HepG2 (cell line): ENCODE results near the gene NINL. TPM values are rescaled to one million over a fixed set of nuclear protein-coding genes. Genes with fewer than 3 reads are reported as not detected.

ENCODE experiments used
- ATAC-seq: fragments of 200-7000 bp; cut with Tn5 transposase; 3 replicates; pipeline ENCODE4 v1.9.1; 2020; ENCODE audit warnings: mild to moderate bottlenecking, moderate library complexity
- BruUV-seq: library from RNA; stranded (reverse); fragments of 400-500 nt; replicated peaks from 2 replicates; lab custom pipeline; 2021; lab: Mats Ljungman, UMichigan
- CTCF ChIA-PET: fragments of 300-600 bp; formaldehyde crosslinking; extraction: SDS; loops from one replicate; lab custom pipeline; 2021; ENCODE audit warnings: low total read pairs, inconsistent platforms, low intra/inter-chr PET ratio; lab: Yijun Ruan, JAX
- POLR2A ChIA-PET: fragments of 350-600 bp; sonication (Branson Sonifier 250); formaldehyde crosslinking; loops from one replicate; lab custom pipeline; 2020; ENCODE audit warnings: antibody characterized with exemption, inconsistent platforms; lab: Yijun Ruan, JAX
- DNase-seq: peaks from one replicate; pipeline ENCODE4 v3.0.0-alpha.2; 2015; ENCODE audit warnings: low spot score
- FAIRE-seq: peaks from 3 replicates; lab custom pipeline; 2011; peaks lifted over from hg19 to GRCh38; lab: Jason Lieb, UNC
- H2AFZ ChIP-seq: one replicate; pipeline ENCODE4 v1.6.1; 2011; ENCODE audit warnings: low read length, inconsistent platforms
- H3K27ac ChIP-seq: fragments of 300-600 bp; 3 replicates; pipeline ENCODE4 v1.8.0; 2011; ENCODE audit warnings: mixed run types, mild to moderate bottlenecking, mixed read lengths, low read length, inconsistent platforms; ENCODE audit not compliant: insufficient read depth; ENCODE audit errors: extremely low read length
- H3K27me3 ChIP-seq, 2 experiments: fragments of 200-600 bp in 1 of 2; 2 replicates in 1 of 2; 3 replicates in 1 of 2; pipeline versions ENCODE4 v1.6.0 to v1.8.0; 2011; ENCODE audit warnings: low read length in 2 of 2, mild to moderate bottlenecking in 2 of 2, moderate library complexity in 2 of 2, inconsistent platforms in 1 of 2; ENCODE audit not compliant: insufficient read depth in 2 of 2, control insufficient read depth in 1 of 2
- H3K36me3 ChIP-seq, 2 experiments: fragments of 200-600 bp in 1 of 2; replicated peaks in 1 of 2; 2 replicates in 1 of 2; 3 replicates in 1 of 2; pipeline versions ENCODE4 v1.5.1 to v1.8.0; 2011; ENCODE audit warnings: low read length in 2 of 2, inconsistent platforms in 1 of 2; ENCODE audit not compliant: insufficient read depth in 2 of 2, control insufficient read depth in 1 of 2
- H3K4me1 ChIP-seq: 2 replicates; pipeline ENCODE4 v1.5.1; 2012; ENCODE audit warnings: low read length, inconsistent platforms; ENCODE audit not compliant: insufficient read depth
- H3K4me2 ChIP-seq: 2 replicates; pipeline ENCODE4 v1.6.0; 2011; ENCODE audit warnings: low read depth, low read length, inconsistent platforms
- H3K4me3 ChIP-seq, 3 experiments: fragments of 200-600 bp in 1 of 3; sonication (generic), shearing (Covaris generic) in 1 of 3; replicated peaks in 1 of 3; 2 replicates each; pipeline ENCODE4 v1.5.1; 2011 to 2016; ENCODE audit warnings: low read length in 3 of 3, inconsistent platforms in 2 of 3, low read depth in 2 of 3, mild to moderate bottlenecking in 2 of 3, control low read depth in 1 of 3, mixed read lengths in 1 of 3; ENCODE audit not compliant: insufficient read depth in 1 of 3
- H3K79me2 ChIP-seq: one replicate; pipeline ENCODE4 v1.6.1; 2011; ENCODE audit warnings: low read length, inconsistent platforms; ENCODE audit not compliant: insufficient read depth
- H3K9ac ChIP-seq: 2 replicates; pipeline ENCODE4 v1.6.0; 2011; ENCODE audit warnings: mild to moderate bottlenecking, low read depth, low read length, inconsistent platforms; ENCODE audit not compliant: insufficient read depth
- H3K9me3 ChIP-seq: 2 replicates; pipeline ENCODE4 v1.5.1; 2012; ENCODE audit warnings: mild to moderate bottlenecking, low read length
- H4K20me1 ChIP-seq: 2 replicates; pipeline ENCODE4 v1.6.0; 2011; ENCODE audit warnings: inconsistent platforms, mild to moderate bottlenecking, low read length, moderate library complexity; ENCODE audit not compliant: insufficient read depth
- AGO2 ChIP-seq: fragments of 200-400 bp; formaldehyde crosslinking; optimal IDR thresholded peaks from 2 replicates; pipeline ENCODE3; 2017; ENCODE audit warnings: mild to moderate bottlenecking, low read depth, low read length, moderate library complexity
- ELF1 ChIP-seq: sonication (generic); formaldehyde crosslinking; IDR thresholded peaks from 2 replicates; pipeline ENCODE4 v1.4.0; 2020; ENCODE audit warnings: missing genetic modification reagents
- NFYB ChIP-seq: sonication (generic); formaldehyde crosslinking; IDR thresholded peaks from 2 replicates; pipeline ENCODE4 v1.4.0; 2020; ENCODE audit warnings: missing genetic modification reagents
- PRPF4 ChIP-seq: fragments of 200-400 bp; formaldehyde crosslinking; IDR thresholded peaks from 2 replicates; pipeline ENCODE4 v1.6.1; 2016; ENCODE audit warnings: low read length, low read depth; ENCODE audit not compliant: poor library complexity, severe bottlenecking
- RBM22 ChIP-seq: fragments of 200-400 bp; formaldehyde crosslinking; optimal IDR thresholded peaks from 2 replicates; pipeline ENCODE3; 2017; ENCODE audit warnings: mild to moderate bottlenecking, low read length, moderate library complexity
- ZNF768 ChIP-seq: sonication (generic); formaldehyde crosslinking; IDR thresholded peaks from 2 replicates; pipeline ENCODE4 v1.4.0; 2020; ENCODE audit warnings: missing genetic modification reagents
- ZNF816 ChIP-seq: sonication (generic); formaldehyde crosslinking; IDR thresholded peaks from 2 replicates; pipeline ENCODE4 v1.8.0; 2022; ENCODE audit warnings: missing genetic modification reagents, mild to moderate bottlenecking, borderline replicate concordance
- WGBS: methylation state at CpG from one replicate; pipeline ENCODE4 v1.1.6; 2017; ENCODE audit warnings: low lambda C conversion rate; 5-methylcytosine and 5-hydroxymethylcytosine counted together
- in situ Hi-C: cut with HindIII; loops from 2 replicates; pipeline ENCODE4 v1.10.0; 2017; ENCODE audit warnings: low pct_unique_long_range_greater_than_20kb; ENCODE audit not compliant: extremely low pct_ligation_motif_present
- intact Hi-C: fragments of 100-400 bp; cut with micrococcal nuclease; formaldehyde crosslinking; loops from one replicate; pipeline ENCODE4 v1.10.0; 2022; ENCODE audit not compliant: unreplicated experiment
- polyA plus RNA-seq, 8 experiments: library from polyadenylated mRNA; depleted of rRNA in 3 of 8; stranded (reverse) in 7 of 8; unstranded in 1 of 8; fragments of >200 nt; fragmentation: Illumina TruSeq in 4 of 8; extraction: Trizol in 4 of 8; gene quantifications; 2 replicates each; pipeline versions ENCODE4 v1.2.1 to v1.2.3, GENCODE V29; 2011 to 2016; ENCODE audit warnings: low read depth in 4 of 8, missing spikeins in 1 of 8, mixed read lengths in 1 of 8; ENCODE audit not compliant: insufficient read depth in 1 of 8
- total RNA-seq, 5 experiments: library from RNA; depleted of rRNA; stranded (reverse); fragments of >200 nt; fragmentation: Illumina TruSeq; extraction: Trizol; gene quantifications; 2 replicates each; pipeline ENCODE4 v1.2.3, GENCODE V29; 2016; ENCODE audit warnings: low read depth in 1 of 5
- TF ChIP-seq, protein P1 (sequence below): sonication (generic); formaldehyde crosslinking; IDR thresholded peaks from 2 replicates; pipeline ENCODE4 v1.5.1; 2020; ENCODE audit warnings: mild to moderate bottlenecking, missing genetic modification reagents, borderline replicate concordance
- TF ChIP-seq, protein P2 (sequence below): sonication (generic); formaldehyde crosslinking; IDR thresholded peaks from 2 replicates; pipeline ENCODE4 v1.5.0; 2020; ENCODE audit warnings: mild to moderate bottlenecking, missing genetic modification reagents

Gene NINL
- total and polyA plus RNA-seq, 2 of the 13 experiments (the other 11 are each of a cell fraction or from before 2014, with no cell fraction given), result 32.3 to 34.3 TPM

DNA sequence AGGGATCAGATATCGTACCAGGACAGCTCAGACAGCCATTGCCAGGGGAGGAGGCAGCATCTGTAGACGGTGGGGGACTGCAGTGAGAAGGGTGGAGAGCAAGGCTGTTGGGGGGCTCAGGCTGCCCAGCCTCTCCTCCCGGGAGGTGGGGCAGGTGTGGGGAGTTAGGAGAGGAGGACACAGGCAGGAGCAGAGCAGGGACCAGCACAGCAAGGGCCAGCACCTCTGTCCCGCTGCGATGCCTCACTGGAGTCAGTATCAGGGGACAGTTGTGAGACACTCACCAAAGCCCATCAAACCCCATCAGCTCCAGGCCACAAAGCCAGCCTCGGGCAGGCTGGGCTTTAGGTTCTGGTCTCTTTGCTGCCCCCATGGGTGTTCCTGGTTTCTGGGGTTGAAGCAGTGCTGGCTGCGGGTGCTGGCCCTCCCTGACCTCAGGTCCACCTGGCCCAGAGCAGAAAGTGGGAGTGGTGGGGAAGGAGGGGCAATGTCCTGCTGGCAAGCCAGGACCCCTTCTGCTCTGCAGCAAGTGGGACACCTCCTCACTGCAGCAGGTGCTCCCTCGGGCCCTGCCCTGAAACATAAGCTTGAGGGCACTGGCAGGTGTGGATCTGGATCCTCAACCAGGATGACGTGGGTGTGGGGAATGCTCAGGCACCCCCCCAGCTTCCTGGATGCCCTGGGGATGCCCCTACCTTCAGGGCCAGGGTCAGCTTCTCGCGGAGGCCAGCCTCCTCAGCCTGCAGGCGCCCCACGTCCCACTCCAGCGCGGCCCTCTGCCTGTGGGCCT lies 94.5 kb downstream of the NINL start (continued):
- TF ChIP-seq ELF1 (CRISPR knock-in tag) (no peak), ZNF768 (CRISPR knock-in tag) (0 out of 2 replicates have a peak, but pooled peaks have one; percentile 15), AGO2 (peak; percentile 40)

DNA sequence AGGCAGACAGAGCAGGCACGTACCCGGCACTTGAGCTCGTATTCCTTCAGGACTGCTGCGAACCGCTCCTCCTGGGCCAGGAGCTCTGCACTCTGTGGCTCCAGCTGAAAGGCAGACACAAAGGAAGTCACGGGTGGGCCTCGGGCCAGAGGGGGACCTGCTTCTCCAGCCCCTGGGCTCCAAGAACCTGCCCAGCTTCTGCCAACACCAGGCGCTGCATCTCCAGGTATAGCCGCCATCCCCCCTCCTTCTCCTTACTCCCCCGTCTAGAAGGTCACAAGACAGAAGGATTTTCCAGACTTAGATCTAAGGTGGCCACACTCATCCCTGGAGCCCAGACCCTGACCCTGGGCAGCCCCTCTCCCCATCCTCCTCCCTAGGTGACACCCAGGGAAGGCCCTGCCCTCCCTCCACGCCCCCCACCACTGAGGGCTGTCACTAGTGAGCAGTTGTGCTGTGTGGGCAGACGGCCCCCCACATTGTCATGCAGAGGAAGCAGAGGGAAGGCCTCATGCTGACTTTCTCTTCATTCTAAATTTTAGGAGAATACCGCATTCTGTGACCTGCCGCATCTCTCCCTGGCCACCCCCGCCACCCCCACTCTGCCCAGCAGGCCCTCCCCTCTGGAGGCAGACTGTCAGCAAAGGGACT lies 96.0 kb downstream of the NINL start:
- intact Hi-C loops (no loop called here), in situ Hi-C loops (no loop called here)
- no peaks in the 10 kb centered on the region for H4K20me1 ChIP-seq
- 99% methylated on average over 15 of the region's 15 CpGs for WGBS
- H3K4me3 ChIP-seq, result no peak overlapping the region
- POLR2A ChIA-PET, result interaction anchor here (0.6 kb wide), 1 partner anchor 86 kb away, joined by 3 read pairs; no protein-coding TSS in a partner anchor
- no peaks in the 10 kb centered on the region for H3K4me1 ChIP-seq
- no peak overlapping the region for H3K4me2 ChIP-seq
- H3K27ac ChIP-seq, result no peak overlapping the region
- CTCF ChIA-PET, result no interaction called here
- no peaks in the 10 kb centered on the region for H3K9me3 ChIP-seq
- no peaks in the 10 kb centered on the region for H3K27me3 ChIP-seq
- peaks cover 26 to 50% of the 10 kb centered on the region in 2 experiments for H3K36me3 ChIP-seq
- ATAC-seq (peak; percentile 4; the same call in 2 of the 3 replicates), FAIRE-seq (no peak), DNase-seq (no peak)
- H3K79me2 ChIP-seq, result no peaks in the 10 kb centered on the region
- no TSS peak for BruUV-seq
- H3K9ac ChIP-seq, result no peak overlapping the region
- no peak overlapping the region for H2AFZ ChIP-seq
- TF ChIP-seq RBM22 (peak; percentile 50), AGO2 (peak; percentile 35), ZNF816 (CRISPR knock-in tag) (no peak), NFYB (CRISPR knock-in tag) (no peak), PRPF4 (no peak), ZNF768 (CRISPR knock-in tag) (0 out of 2 replicates have a peak, but pooled peaks have one; percentile 12)
- TF ChIP-seq, protein P1, sequence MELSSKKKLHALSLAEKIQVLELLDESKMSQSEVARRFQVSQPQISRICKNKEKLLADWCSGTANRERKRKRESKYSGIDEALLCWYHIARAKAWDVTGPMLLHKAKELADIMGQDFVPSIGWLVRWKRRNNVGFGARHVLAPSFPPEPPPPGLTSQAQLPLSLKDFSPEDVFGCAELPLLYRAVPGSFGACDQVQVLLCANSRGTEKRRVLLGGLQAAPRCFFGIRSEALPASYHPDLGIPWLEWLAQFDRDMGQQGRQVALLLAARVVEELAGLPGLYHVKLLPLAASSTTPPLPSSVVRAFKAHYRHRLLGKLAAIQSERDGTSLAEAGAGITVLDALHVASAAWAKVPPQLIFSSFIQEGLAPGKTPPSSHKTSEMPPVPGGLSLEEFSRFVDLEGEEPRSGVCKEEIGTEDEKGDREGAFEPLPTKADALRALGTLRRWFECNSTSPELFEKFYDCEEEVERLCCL (CRISPR knock-in tag), result no peak
- TF ChIP-seq, protein P2, sequence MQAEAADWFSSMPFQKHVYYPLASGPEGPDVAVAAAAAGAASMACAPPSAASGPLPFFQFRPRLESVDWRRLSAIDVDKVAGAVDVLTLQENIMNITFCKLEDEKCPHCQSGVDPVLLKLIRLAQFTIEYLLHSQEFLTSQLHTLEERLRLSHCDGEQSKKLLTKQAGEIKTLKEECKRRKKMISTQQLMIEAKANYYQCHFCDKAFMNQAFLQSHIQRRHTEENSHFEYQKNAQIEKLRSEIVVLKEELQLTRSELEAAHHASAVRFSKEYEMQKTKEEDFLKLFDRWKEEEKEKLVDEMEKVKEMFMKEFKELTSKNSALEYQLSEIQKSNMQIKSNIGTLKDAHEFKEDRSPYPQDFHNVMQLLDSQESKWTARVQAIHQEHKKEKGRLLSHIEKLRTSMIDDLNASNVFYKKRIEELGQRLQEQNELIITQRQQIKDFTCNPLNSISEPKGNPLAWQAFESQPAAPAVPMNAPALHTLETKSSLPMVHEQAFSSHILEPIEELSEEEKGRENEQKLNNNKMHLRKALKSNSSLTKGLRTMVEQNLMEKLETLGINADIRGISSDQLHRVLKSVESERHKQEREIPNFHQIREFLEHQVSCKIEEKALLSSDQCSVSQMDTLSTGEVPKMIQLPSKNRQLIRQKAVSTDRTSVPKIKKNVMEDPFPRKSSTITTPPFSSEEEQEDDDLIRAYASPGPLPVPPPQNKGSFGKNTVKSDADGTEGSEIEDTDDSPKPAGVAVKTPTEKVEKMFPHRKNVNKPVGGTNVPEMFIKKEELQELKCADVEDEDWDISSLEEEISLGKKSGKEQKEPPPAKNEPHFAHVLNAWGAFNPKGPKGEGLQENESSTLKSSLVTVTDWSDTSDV (CRISPR knock-in tag), result no peak
